ENCODE measurements around the gene TANGO2. TPM values are rescaled to one million over a fixed set of nuclear protein-coding genes. Genes with fewer than 3 reads are reported as not detected.

TANGO2 gene
- total and polyA plus RNA-seq, 7 donors: 20.6 to 73.3 (median 34.9) TPM

GRCh38 chr22:19988965-19989724 lies 31.8 kb upstream of the TANGO2 start:
- Histone ChIP-seq H3K4me1 (peaks cover 33% of the 10 kb centered on the region), H3K4me3 (no peak overlapping the region), H3K27ac (no peak overlapping the region), H3K9me3 (no peaks in the 10 kb centered on the region), H3K36me3 (ENCODE audit: insufficient read depth in 1 of 2, low read depth in 1 of 2) (no peaks in the 10 kb centered on the region), H3K27me3 (ENCODE audit: insufficient read depth in 3 of 3, low read length in 2 of 3) (no peaks in the 10 kb centered on the region)
- ATAC-seq: no peak
- intact Hi-C loops (cut with DNase I): no loop called here
- TF ChIP-seq, protein P1, sequence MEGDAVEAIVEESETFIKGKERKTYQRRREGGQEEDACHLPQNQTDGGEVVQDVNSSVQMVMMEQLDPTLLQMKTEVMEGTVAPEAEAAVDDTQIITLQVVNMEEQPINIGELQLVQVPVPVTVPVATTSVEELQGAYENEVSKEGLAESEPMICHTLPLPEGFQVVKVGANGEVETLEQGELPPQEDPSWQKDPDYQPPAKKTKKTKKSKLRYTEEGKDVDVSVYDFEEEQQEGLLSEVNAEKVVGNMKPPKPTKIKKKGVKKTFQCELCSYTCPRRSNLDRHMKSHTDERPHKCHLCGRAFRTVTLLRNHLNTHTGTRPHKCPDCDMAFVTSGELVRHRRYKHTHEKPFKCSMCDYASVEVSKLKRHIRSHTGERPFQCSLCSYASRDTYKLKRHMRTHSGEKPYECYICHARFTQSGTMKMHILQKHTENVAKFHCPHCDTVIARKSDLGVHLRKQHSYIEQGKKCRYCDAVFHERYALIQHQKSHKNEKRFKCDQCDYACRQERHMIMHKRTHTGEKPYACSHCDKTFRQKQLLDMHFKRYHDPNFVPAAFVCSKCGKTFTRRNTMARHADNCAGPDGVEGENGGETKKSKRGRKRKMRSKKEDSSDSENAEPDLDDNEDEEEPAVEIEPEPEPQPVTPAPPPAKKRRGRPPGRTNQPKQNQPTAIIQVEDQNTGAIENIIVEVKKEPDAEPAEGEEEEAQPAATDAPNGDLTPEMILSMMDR (IDR thresholded peaks at IDR 0.05): no peak
- WGBS, 3 donors: 79 to 87% (median 81%) methylated on average over 18 of the region's 18 CpGs
- DNase-seq: peak; percentile 5 to 45

DNA sequence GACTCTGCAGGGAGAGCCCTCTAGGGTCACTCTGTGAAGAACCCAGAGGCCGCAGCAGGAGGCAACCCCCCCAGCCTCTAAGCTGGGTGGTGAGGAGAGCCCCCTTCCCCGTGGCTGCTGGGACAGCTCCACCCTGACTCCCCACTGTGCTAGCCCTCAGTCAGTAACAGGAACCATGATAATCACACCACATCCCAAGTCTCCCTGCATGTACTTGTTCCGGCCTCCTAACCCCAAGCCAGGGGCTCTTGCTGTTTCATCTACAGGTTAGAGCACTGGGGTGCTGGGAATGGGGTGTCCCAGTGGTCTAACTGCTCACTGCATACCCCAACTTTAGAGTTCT lies 31.2 kb upstream of the TANGO2 start:
- Histone ChIP-seq H3K27me3 (ENCODE audit: insufficient read depth in 3 of 3, low read length in 2 of 3) (no peaks in the 10 kb centered on the region), H3K27ac (no peak overlapping the region), H3K4me3 (no peak overlapping the region), H3K9me3 (no peaks in the 10 kb centered on the region), H3K36me3 (ENCODE audit: insufficient read depth in 1 of 2, low read depth in 1 of 2) (no peaks in the 10 kb centered on the region), H3K4me1 (peaks cover 30% of the 10 kb centered on the region)
- DNase-seq (peak; percentile 3 to 48), ATAC-seq (no peak)
- intact Hi-C loops (cut with DNase I): no loop called here
- WGBS, 3 donors: 83 to 100% (median 87%) methylated on average over 2 to 3 of the region's 3 CpGs
- TF ChIP-seq, protein P1 (IDR thresholded peaks at IDR 0.05): no peak

DNA sequence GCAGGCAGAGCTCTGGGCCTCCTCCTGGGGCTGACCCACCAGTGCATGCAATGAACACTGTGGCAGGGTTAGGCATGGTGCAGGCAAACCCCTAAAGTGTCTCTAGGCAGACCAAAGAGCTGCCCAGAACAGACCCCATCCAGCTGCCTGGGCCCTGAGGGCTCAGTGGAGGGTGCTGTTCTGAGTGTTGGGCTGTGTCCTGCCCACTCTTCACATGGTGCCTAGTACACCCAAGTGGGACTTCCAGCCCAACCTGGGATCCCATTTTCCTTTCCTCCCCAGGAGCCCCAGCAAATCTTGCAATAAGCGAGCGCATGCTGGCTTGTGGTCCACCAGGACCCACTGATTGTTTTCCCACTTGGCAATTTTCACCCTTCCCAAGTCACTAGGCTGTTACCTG lies 30.7 kb upstream of the TANGO2 start:
- Histone ChIP-seq H3K36me3 (ENCODE audit: insufficient read depth in 1 of 2, low read depth in 1 of 2) (no peaks in the 10 kb centered on the region), H3K27ac (no peak overlapping the region), H3K4me3 (no peak overlapping the region), H3K27me3 (ENCODE audit: insufficient read depth in 3 of 3, low read length in 2 of 3) (no peaks in the 10 kb centered on the region), H3K9me3 (no peaks in the 10 kb centered on the region), H3K4me1 (peaks cover 25% of the 10 kb centered on the region)
- ATAC-seq: no peak
- TF ChIP-seq, protein P1 (IDR thresholded peaks at IDR 0.05): no peak
- intact Hi-C loops (cut with DNase I): no loop called here
- 50 to 100% (median 53%) methylated on average over 2 of the region's 2 CpGs for WGBS, 3 donors
- peak in 1 of 2 donors; percentile 28 for DNase-seq

DNA sequence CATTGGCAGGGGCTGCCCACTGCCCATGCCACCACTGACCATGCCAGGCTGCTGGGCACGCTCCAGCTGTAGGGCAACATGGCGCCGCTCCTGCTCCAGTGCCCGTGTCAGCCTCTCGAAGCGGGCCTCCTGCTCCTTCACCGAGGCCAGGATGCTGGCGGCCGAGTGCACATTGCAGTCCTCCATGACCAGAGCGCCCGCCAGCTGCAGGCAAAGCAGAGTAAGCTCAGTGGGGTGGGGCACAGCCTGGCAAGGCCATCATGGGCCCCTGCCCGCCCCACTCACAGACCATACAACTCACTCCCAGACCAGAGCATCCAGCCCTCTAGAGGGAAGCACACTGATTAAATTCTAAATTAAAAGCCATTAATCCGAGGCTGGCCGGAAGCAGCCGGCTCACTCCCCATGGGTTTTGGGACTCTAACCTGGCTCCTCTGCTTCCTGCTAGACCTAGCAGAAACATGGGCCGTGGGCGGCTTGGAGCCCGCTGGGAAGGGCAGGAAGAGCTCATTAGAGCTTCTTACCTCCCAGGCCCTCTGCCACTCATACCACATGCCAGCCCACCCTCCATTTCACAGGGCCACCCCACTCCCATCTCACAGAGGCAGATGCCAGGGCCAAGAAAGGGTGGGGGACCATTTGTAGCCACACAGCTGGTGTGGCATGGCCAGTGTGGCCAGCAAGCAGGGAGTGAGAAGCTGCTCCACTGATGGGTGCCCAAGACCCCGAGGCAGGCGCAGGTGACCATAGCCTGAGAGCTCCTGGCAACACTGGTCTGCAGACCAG lies 30.1 kb upstream of the TANGO2 start:
- Histone ChIP-seq H3K36me3 (ENCODE audit: insufficient read depth in 1 of 2, low read depth in 1 of 2) (no peaks in the 10 kb centered on the region), H3K9me3 (no peaks in the 10 kb centered on the region), H3K4me1 (peaks cover 19% of the 10 kb centered on the region), H3K27me3 (ENCODE audit: insufficient read depth in 3 of 3, low read length in 2 of 3) (no peaks in the 10 kb centered on the region), H3K27ac (no peak overlapping the region), H3K4me3 (no peak overlapping the region)
- TF ChIP-seq, protein P1 (IDR thresholded peaks at IDR 0.05): no peak
- WGBS, 3 donors: 84 to 88% (median 87%) methylated on average over 18 to 20 of the region's 20 CpGs
- DNase-seq (peak; percentile 7 to 46), ATAC-seq (no peak)
- intact Hi-C loops (cut with DNase I): no loop called here
